HepG2 (cell line): ENCODE measurements around the gene CLASRP. TPM values are rescaled to one million over a fixed set of nuclear protein-coding genes. Genes with fewer than 3 reads are reported as not detected.
A peak's percentile ranks its signal among the peaks of the same experiment; 100 is the strongest.

Experiments
- BATF2 ChIP-seq: sonication (generic); formaldehyde crosslinking; IDR thresholded peaks from 2 replicates; pipeline ENCODE4 v1.8.0; 2022; ENCODE audit warnings: mild to moderate bottlenecking, missing genetic modification reagents, moderate library complexity
- CCAR2 ChIP-seq: fragments of 200-400 bp; formaldehyde crosslinking; optimal IDR thresholded peaks from 2 replicates; pipeline ENCODE3; 2018; ENCODE audit warnings: low read depth, mild to moderate bottlenecking, low read length, moderate library complexity
- E2F1 ChIP-seq: sonication (generic); formaldehyde crosslinking; IDR thresholded peaks from 2 replicates; pipeline ENCODE4 v1.5.0; 2020; ENCODE audit warnings: missing genetic modification reagents
- FOXO4 ChIP-seq: sonication (generic); formaldehyde crosslinking; conservative IDR thresholded peaks from 2 replicates; pipeline ENCODE4 v1.8.1; 2023; ENCODE audit warnings: missing genetic modification reagents
- MTF2 ChIP-seq: sonication (generic); formaldehyde crosslinking; IDR thresholded peaks from 2 replicates; pipeline ENCODE4 v1.5.0; 2020; ENCODE audit warnings: missing genetic modification reagents, borderline replicate concordance
- NAIF1 ChIP-seq: sonication (generic); formaldehyde crosslinking; IDR thresholded peaks from 2 replicates; pipeline ENCODE4 v1.5.0; 2020; ENCODE audit warnings: mild to moderate bottlenecking, missing genetic modification reagents, borderline replicate concordance
- NCOA2 ChIP-seq: sonication (generic); formaldehyde crosslinking; IDR thresholded peaks from 2 replicates; pipeline ENCODE4 v1.8.0; 2022; ENCODE audit warnings: inconsistent platforms
- NFE2L1 ChIP-seq: sonication (generic); formaldehyde crosslinking; IDR thresholded peaks from 2 replicates; pipeline ENCODE4 v1.4.0; 2020; ENCODE audit warnings: missing genetic modification reagents, mild to moderate bottlenecking, borderline replicate concordance
- SAP130 ChIP-seq: IDR thresholded peaks from 2 replicates; pipeline ENCODE4 v1.6.1; 2016; ENCODE audit warnings: low read depth
- SMARCE1 ChIP-seq: fragments of 450-650 bp; IDR thresholded peaks from 2 replicates; pipeline ENCODE4 v1.6.1; 2017; ENCODE audit warnings: borderline replicate concordance
- SUZ12 ChIP-seq: fragments of 150-350 bp; IDR thresholded peaks from 2 replicates; pipeline ENCODE4 v1.6.1; 2014; ENCODE audit warnings: low read depth, low read length
- ZBTB10 ChIP-seq: sonication (generic); formaldehyde crosslinking; IDR thresholded peaks from 2 replicates; pipeline ENCODE4 v1.4.0; 2020; ENCODE audit warnings: missing genetic modification reagents, borderline replicate concordance
- ZBTB2 ChIP-seq: sonication (generic); formaldehyde crosslinking; IDR thresholded peaks from 2 replicates; pipeline ENCODE4 v1.8.0; 2022; ENCODE audit warnings: low read depth, missing genetic modification reagents
- ZMYM3 ChIP-seq: sonication (generic); formaldehyde crosslinking; IDR thresholded peaks from 2 replicates; pipeline ENCODE4 v1.5.1; 2020; ENCODE audit warnings: mild to moderate bottlenecking, missing genetic modification reagents
- ZNF17 ChIP-seq: sonication (generic); formaldehyde crosslinking; IDR thresholded peaks from 2 replicates; pipeline ENCODE4 v1.5.0; 2020; ENCODE audit warnings: mild to moderate bottlenecking, missing genetic modification reagents
- ZNF256 ChIP-seq: sonication (generic); formaldehyde crosslinking; conservative IDR thresholded peaks from 2 replicates; pipeline ENCODE4 v1.4.0; 2020; ENCODE audit warnings: missing genetic modification reagents
- ZNF354B ChIP-seq: sonication (generic); formaldehyde crosslinking; IDR thresholded peaks from 2 replicates; pipeline ENCODE4 v1.8.0; 2022; ENCODE audit warnings: mild to moderate bottlenecking, missing genetic modification reagents
- ZNF607 ChIP-seq: sonication (generic); formaldehyde crosslinking; IDR thresholded peaks from 2 replicates; pipeline ENCODE4 v1.5.1; 2020; ENCODE audit warnings: missing genetic modification reagents, mild to moderate bottlenecking, borderline replicate concordance
- ZNF644 ChIP-seq: IDR thresholded peaks from 2 replicates; pipeline ENCODE4 v1.6.1; 2016; ENCODE audit warnings: low read depth
- ZNF790 ChIP-seq: sonication (generic); formaldehyde crosslinking; IDR thresholded peaks from 2 replicates; pipeline ENCODE4 v1.8.0; 2022; ENCODE audit warnings: missing genetic modification reagents, mild to moderate bottlenecking, borderline replicate concordance
- polyA plus RNA-seq, 8 experiments: library from polyadenylated mRNA; depleted of rRNA in 3 of 8; stranded (reverse) in 7 of 8; unstranded in 1 of 8; fragments of >200 nt; fragmentation: Illumina TruSeq in 4 of 8; extraction: Trizol in 4 of 8; gene quantifications; 2 replicates each; pipeline versions ENCODE4 v1.2.1 to v1.2.3, GENCODE V29; 2011 to 2016; ENCODE audit warnings: low read depth in 4 of 8, missing spikeins in 1 of 8, mixed read lengths in 1 of 8; ENCODE audit not compliant: insufficient read depth in 1 of 8
- total RNA-seq, 5 experiments: library from RNA; depleted of rRNA; stranded (reverse); fragments of >200 nt; fragmentation: Illumina TruSeq; extraction: Trizol; gene quantifications; 2 replicates each; pipeline ENCODE4 v1.2.3, GENCODE V29; 2016; ENCODE audit warnings: low read depth in 1 of 5

Gene CLASRP
- total and polyA plus RNA-seq, 2 of the 13 experiments (the other 11 are each of a cell fraction or from before 2014, with no cell fraction given) = 32.0 to 51.4 TPM

GRCh38 chr19:45092747-45093678 is 54.2 kb downstream of the CLASRP start, which contains the start of gene PPP1R37 (continued):
- TF ChIP-seq ZNF17 (CRISPR knock-in tag) (no peak; the same call in 1 of the 2 replicates), NFE2L1 (CRISPR knock-in tag) (no peak), SMARCE1 (no peak), ZNF790 (CRISPR knock-in tag) (no peak), ZBTB10 (CRISPR knock-in tag) (no peak), NAIF1 (CRISPR knock-in tag) (peak; percentile 61; the same call in 1 of the 2 replicates), SAP130 (no peak; the same call in 1 of the 2 replicates), SUZ12 (no peak), ZNF256 (no peak), ZNF607 (CRISPR knock-in tag) (peak; percentile 68; the same call in 1 of the 2 replicates), BATF2 (CRISPR knock-in tag) (0 out of 2 replicates have a peak, but pooled peaks have one; percentile 77), ZNF644 (CRISPR knock-in tag) (no peak), ZNF354B (CRISPR knock-in tag) (no peak), MTF2 (CRISPR knock-in tag) (no peak), CCAR2 (no peak), E2F1 (CRISPR knock-in tag) (peak; percentile 93), ZMYM3 (CRISPR knock-in tag) (peak; percentile 59), NCOA2 (CRISPR knock-in tag) (no peak; the same call in 1 of the 2 replicates), FOXO4 (CRISPR knock-in tag) (0 out of 2 replicates have a peak, but pooled peaks have one; percentile 3), ZBTB2 (CRISPR knock-in tag) (peak; percentile 95)
